ENCODE results near the gene TAAR1.

DNA sequence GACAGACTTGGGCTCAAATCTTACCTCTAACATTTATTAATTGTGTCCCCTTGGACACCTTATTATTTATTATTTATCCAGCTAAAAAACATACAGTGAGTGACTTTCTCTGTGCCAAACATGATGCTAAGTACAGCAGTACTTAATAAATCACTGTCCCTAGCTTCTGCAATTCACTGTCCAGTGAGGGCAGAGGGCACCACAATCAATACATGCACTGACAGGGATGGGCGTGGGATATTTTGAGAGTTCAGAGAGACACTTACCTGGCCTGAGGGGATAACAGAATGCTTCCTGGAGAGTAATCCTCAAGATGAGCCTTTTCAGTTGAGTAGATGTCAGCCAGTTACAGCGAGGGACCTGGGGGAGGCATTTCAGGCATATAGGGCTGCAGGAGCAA lies 25.6 kb downstream of the TAAR1 start:
- no peak for TF ChIP-seq NFE2L2 (conservative IDR thresholded peaks at IDR 0.05; ENCODE audit: low read length)
- TF ChIP-seq, protein P1, sequence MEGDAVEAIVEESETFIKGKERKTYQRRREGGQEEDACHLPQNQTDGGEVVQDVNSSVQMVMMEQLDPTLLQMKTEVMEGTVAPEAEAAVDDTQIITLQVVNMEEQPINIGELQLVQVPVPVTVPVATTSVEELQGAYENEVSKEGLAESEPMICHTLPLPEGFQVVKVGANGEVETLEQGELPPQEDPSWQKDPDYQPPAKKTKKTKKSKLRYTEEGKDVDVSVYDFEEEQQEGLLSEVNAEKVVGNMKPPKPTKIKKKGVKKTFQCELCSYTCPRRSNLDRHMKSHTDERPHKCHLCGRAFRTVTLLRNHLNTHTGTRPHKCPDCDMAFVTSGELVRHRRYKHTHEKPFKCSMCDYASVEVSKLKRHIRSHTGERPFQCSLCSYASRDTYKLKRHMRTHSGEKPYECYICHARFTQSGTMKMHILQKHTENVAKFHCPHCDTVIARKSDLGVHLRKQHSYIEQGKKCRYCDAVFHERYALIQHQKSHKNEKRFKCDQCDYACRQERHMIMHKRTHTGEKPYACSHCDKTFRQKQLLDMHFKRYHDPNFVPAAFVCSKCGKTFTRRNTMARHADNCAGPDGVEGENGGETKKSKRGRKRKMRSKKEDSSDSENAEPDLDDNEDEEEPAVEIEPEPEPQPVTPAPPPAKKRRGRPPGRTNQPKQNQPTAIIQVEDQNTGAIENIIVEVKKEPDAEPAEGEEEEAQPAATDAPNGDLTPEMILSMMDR (IDR thresholded peaks at IDR 0.05) = no peak
- TF ChIP-seq, protein P2, sequence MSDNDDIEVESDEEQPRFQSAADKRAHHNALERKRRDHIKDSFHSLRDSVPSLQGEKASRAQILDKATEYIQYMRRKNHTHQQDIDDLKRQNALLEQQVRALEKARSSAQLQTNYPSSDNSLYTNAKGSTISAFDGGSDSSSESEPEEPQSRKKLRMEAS (IDR thresholded peaks at IDR 0.05) = no peak
- TF ChIP-seq POLR2A (IDR thresholded peaks at IDR 0.05; ENCODE audit: low read length) = no peak
- no peak for TF ChIP-seq CBX2 (IDR thresholded peaks at IDR 0.05; ENCODE audit: borderline replicate concordance, low read depth)
- no peak for TF ChIP-seq JUNB (IDR thresholded peaks at IDR 0.05)
- no peak for TF ChIP-seq MAFK (IDR thresholded peaks at IDR 0.05; ENCODE audit: partially characterized antibody)
- TF ChIP-seq KDM1A (IDR thresholded peaks at IDR 0.05; ENCODE audit: low read depth) = no peak
- TF ChIP-seq, protein P3, sequence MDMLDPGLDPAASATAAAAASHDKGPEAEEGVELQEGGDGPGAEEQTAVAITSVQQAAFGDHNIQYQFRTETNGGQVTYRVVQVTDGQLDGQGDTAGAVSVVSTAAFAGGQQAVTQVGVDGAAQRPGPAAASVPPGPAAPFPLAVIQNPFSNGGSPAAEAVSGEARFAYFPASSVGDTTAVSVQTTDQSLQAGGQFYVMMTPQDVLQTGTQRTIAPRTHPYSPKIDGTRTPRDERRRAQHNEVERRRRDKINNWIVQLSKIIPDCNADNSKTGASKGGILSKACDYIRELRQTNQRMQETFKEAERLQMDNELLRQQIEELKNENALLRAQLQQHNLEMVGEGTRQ (IDR thresholded peaks at IDR 0.05) = no peak
- no peak for TF ChIP-seq SREBF2 (IDR thresholded peaks at IDR 0.05)
